SKM-1 (cell line): ENCODE results near the gene PRR18.
"Not testable (repeated sequence)": the region's sequence is repeated elsewhere in the genome, so short reads cannot be mapped to it uniquely, and the experiment has no call there.

ENCODE experiments used
- DNase-seq: peaks from one replicate; lab custom pipeline; 2025; ENCODE audit not compliant: unreplicated experiment; lab: John Stamatoyannopoulos, UW

Gene PRR18

GRCh38 chr6:166308033-166308768 is at the start of gene PRR18:
Gene PRR18 (minus strand): TSS chr6:166308392. CDS start chr6:166308142, 250 bp downstream.
- no peak for DNase-seq

GRCh38 chr6:166355552-166355951 is 47.4 kb upstream of the PRR18 start:
- no peak for DNase-seq

- no peak for DNase-seq
Observed at GRCh38 chr6:166354965-166355364, 46.8 kb upstream of the PRR18 start.

GRCh38 chr6:166354143-166354542 is 46.0 kb upstream of the PRR18 start:
- DNase-seq, result no peak

- DNase-seq, result no peak
Observed at GRCh38 chr6:166353507-166353906, 45.3 kb upstream of the PRR18 start.

- no peak for DNase-seq
Observed at GRCh38 chr6:166352923-166353322, 44.7 kb upstream of the PRR18 start.

- DNase-seq, result no peak
Observed at GRCh38 chr6:166351715-166352285, 43.6 kb upstream of the PRR18 start.

GRCh38 chr6:166348305-166348949 is 40.2 kb upstream of the PRR18 start:
- DNase-seq, result peak; percentile 6

- no peak for DNase-seq
Observed at GRCh38 chr6:166346965-166347364, 38.8 kb upstream of the PRR18 start.

GRCh38 chr6:166346449-166346848 is 38.3 kb upstream of the PRR18 start:
- no peak for DNase-seq

GRCh38 chr6:166345672-166346071 is 37.5 kb upstream of the PRR18 start:
- DNase-seq, result not testable (repeated sequence)

- not testable (repeated sequence) for DNase-seq
Observed at GRCh38 chr6:166344921-166345320, 36.7 kb upstream of the PRR18 start.

GRCh38 chr6:166344240-166344639 is 36.0 kb upstream of the PRR18 start:
- no peak for DNase-seq

- DNase-seq, result peak; percentile 54
Observed at GRCh38 chr6:166343150-166343487, 34.9 kb upstream of the PRR18 start.

- DNase-seq, result peak; percentile 78
Observed at GRCh38 chr6:166342349-166343149, 34.4 kb upstream of the PRR18 start, which contains the start of gene SFT2D1. Gene SFT2D1 (minus strand): TSS chr6:166342545. CDS start chr6:166342481, 64 bp downstream.

GRCh38 chr6:166341977-166342348 is 33.8 kb upstream of the PRR18 start:
- DNase-seq, result no peak

- DNase-seq, result no peak
Observed at GRCh38 chr6:166341464-166341863, 33.3 kb upstream of the PRR18 start.

GRCh38 chr6:166338854-166339253 is 30.7 kb upstream of the PRR18 start:
- DNase-seq, result no peak

- DNase-seq, result no peak
Observed at GRCh38 chr6:166336847-166337246, 28.7 kb upstream of the PRR18 start.

- DNase-seq, result no peak
Observed at GRCh38 chr6:166335378-166336302, 27.4 kb upstream of the PRR18 start.
